Islet of Langerhans (tissue), 1 donor: ENCODE data around the gene IFIT2.
A peak's percentile ranks its signal among the peaks of the same experiment; 100 is the strongest.
"Not testable (repeated sequence)": the region's sequence is repeated elsewhere in the genome, so short reads cannot be mapped to it uniquely, and the experiment has no call there.

Experiments used
- FAIRE-seq: peaks from one replicate; lab custom pipeline; 2011; peaks lifted over from hg19 to GRCh38; lab: Jason Lieb, UNC

IFIT2 gene

GRCh38 chr10:89308736-89309135 is 6.9 kb downstream of the IFIT2 start:
- FAIRE-seq = no peak

GRCh38 chr10:89309156-89310055 is 7.6 kb downstream of the IFIT2 start:
- FAIRE-seq = no peak

DNA sequence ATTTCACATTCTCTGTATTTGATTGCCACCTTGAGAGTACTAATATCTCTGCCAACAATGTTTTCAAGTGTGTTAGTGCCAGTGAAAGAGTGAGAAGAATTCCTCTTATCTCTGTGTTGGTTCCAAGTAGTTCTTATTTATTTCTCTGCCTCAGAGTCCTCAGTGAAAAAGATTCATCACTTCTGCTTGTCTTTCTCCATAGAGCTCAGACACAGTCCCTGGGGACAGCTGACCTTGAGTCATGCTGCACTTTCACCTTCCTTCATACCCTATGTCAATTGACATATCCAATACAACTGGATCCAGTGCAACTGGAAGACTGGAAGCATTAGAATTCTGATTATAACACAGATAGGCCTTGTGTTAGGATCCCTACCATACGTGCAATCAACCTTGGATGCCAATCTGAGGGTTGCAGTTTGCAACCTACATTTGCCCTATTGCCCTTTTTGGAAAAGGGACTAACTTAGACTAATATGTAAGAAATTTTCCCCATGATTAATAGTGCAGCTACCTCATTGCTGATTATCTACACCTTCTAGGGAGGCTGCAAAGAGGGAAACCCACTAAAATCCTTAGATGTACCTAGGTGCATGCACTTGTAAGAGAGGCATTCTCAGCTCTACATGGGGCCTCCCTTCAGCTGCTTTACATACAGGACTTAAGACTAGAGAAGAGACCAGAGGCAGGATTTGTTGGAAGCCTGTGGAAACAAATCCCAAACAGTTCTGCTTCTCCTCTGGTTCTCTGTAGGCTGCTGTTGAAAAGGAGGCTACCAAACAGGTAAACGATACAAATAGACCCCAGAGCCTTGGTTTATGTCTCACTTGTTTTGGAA is 8.4 kb downstream of the IFIT2 start:
- no peak for FAIRE-seq

DNA sequence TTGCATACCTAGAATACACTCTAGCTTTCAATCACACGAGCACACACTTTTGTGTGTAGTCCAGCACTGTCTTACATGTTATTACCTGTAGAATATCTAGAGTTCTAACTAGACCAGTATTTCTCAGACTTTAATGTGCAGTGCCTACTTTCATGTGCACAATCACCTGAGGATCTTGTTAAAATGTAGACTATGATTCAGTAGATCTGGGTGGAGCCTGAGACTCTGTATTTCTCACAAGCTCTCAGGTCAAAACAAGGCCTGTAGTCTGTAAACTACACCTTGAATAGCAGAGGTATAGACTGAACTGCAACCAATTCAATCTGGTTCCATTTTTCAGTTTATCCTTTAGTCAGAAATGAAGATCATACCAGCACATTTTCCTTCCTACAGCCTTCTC is 11.1 kb downstream of the IFIT2 start:
- no peak for FAIRE-seq

GRCh38 chr10:89314676-89315075 is 12.8 kb downstream of the IFIT2 start:
- FAIRE-seq = no peak

DNA sequence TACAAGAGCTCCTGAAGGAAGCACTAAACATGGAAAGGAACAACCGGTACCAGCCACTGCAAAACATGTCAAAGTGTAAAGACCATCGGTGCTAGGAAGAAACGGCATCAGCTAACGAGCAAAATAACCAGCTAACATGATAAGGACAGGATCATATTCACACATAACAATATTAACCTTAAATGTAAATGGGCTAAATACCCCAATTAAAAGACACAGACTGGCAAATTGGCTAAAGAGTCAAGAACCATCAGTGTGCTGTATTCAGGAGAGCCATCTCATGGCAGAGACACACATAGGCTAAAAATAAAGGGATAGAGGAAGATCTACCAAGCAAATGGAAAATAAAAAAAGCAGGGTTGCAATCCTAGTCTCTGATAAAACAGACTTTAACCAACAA is 16.2 kb downstream of the IFIT2 start:
- FAIRE-seq = not testable (repeated sequence)

GRCh38 chr10:89325081-89325480 is 23.2 kb downstream of the IFIT2 start:
- FAIRE-seq = not testable (repeated sequence)

DNA sequence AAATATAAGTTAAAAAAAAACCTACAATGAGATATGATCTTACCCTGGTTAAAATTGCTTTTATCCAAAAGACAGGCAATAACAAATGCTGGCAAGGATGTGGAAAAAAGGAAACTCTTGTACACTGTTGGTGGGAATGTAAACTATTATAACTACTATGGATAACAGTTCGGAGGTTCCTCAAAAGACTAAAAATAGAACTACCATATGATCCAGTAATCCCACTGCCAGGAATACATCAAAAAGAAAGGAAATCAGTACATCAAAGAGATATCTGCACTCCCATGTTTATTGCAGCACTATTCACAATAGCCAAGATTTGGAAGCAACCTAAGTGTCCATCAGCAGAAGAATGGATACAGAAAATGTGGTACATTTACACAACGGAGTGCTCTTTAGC is 24.0 kb downstream of the IFIT2 start:
- FAIRE-seq = not testable (repeated sequence)

- FAIRE-seq = peak; percentile 13
Measured at GRCh38 chr10:89327803-89328441, 26.1 kb downstream of the IFIT2 start, which contains the start of gene IFIT3. Gene IFIT3, plus strand, starts transcription at chr10:89327997. Its CDS starts 77 bp downstream, at chr10:89328074.

DNA sequence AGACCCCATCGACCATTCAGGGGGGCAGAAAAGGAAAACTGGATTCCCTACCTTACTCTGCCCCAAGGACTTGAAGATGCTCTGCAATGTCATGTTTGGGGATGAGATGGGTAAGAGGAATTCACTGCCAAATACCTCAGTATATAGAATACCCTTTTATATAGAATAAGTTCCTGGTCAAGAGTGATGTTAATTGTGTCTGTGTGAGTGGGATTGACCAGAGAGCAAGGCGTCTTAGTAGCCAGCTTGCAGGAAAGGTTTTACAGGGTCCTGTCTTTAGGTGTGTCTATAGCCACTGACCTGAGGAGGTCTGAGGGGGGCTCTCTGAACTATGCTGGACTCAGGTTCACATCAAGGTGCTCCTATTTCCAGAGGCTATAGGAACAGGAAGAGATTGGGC is 27.3 kb downstream of the IFIT2 start:
- no peak for FAIRE-seq

- FAIRE-seq = not testable (repeated sequence)
Measured at GRCh38 chr10:89330014-89330413, 28.2 kb downstream of the IFIT2 start.

DNA sequence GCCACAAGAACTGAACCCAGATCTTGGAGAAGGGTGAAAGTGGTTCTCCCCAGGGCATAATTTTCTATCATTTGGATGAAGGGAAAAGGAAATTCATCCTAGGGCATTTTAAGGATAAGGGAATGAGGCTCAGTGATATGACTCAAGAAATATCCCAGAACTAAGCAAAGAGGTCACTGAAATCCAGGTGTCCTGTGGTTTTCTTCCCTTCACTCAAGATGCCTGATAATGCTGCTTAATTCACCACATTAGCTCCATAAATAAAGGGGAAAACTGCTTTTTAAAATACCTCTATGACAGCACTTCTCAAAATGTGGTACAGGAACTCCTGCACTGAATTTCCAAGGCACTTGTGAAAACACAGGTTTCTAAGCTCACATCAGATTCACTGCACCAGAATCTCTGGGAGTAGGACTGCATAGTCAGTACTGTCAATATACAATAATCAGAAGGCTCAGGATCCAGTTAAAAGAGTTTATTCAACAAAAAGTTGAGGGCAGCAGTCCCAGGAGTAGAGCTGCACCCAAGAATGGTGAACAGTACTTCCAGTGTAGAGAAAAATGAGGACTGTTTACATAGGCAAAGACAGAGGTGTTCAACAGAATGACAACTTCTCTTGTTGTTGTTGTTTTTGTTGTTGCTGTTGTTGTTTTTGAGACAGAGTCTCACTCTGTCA is 28.8 kb downstream of the IFIT2 start:
- no peak for FAIRE-seq

GRCh38 chr10:89331487-89332122 is 29.8 kb downstream of the IFIT2 start:
- FAIRE-seq = not testable (repeated sequence)

- FAIRE-seq = no peak
Measured at GRCh38 chr10:89332123-89332633, 30.3 kb downstream of the IFIT2 start.

DNA sequence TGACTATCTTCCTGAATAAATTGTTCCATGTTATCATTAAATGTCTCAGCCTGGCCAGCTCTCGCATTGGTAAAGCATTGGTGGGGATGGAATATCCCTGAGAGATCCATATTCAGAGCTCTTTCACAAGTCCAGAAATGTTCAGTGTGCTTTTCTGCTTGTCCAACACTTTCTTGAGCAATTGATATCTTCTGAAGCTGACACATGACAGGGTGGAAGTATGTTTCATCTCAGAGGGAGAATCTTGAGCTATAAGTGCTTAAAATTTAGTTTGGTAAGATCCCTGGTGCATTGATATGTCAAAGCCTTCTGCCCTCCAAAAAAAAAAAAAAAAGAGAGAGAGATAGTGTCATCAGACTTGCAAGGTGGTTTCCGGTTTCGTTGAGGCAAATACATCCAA is 33.4 kb downstream of the IFIT2 start:
- no peak for FAIRE-seq

GRCh38 chr10:89336241-89336640 is 34.4 kb downstream of the IFIT2 start:
- no peak for FAIRE-seq

GRCh38 chr10:89337484-89337883 is 35.6 kb downstream of the IFIT2 start:
- FAIRE-seq = no peak

- FAIRE-seq = no peak
Measured at GRCh38 chr10:89338713-89339112, 36.9 kb downstream of the IFIT2 start.

- no peak for FAIRE-seq
Measured at GRCh38 chr10:89339875-89340274, 38.0 kb downstream of the IFIT2 start.

DNA sequence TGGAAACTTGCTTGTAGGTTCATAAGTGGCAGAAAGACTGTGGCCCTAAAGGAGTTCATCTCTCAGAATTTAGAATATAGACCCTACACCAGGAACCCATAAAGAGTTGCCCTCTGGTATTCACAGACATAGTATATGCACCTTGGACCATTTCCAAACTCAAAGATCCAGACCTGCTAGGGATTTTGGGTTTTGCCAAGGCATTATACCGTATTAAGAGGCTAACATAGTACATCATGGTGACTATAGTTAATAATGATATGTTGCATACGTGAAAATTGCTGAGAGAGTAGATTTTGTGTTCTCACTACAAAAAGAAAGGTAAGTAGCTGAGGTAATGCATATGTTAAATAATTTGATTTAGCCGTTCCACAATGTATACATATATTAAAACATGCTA is 39.8 kb downstream of the IFIT2 start:
- no peak for FAIRE-seq

GRCh38 chr10:89342206-89342958 is 40.5 kb downstream of the IFIT2 start:
- FAIRE-seq = no peak
